Uterus (tissue), 2 donors: Measurements from ENCODE around the gene CENPX.

Experiments
- CTCF ChIP-seq, 4 experiments: fragments of 200-600 bp in 2 of 4; fragments of 450-650 bp in 2 of 4; sonication (generic) in 2 of 4; IDR thresholded peaks; one replicate each; pipeline ENCODE4 v1.5.1; 2016 to 2019; ENCODE audit warnings: antibody characterized with exemption in 4 of 4, mild to moderate bottlenecking in 2 of 4, moderate library complexity in 1 of 4
- POLR2A ChIP-seq, 2 donors: fragments of 450-650 bp; IDR thresholded peaks; one replicate each; pipeline ENCODE4 v1.6.1; 2016; ENCODE audit warnings: antibody characterized with exemption in 2 of 2, mild to moderate bottlenecking in 1 of 2, moderate library complexity in 1 of 2

GRCh38 chr17:82050152-82050760, 27.6 kb upstream of the CENPX start:
- no peak for TF ChIP-seq CTCF (IDR thresholded peaks at IDR 0.05)
- TF ChIP-seq POLR2A (IDR thresholded peaks at IDR 0.05) = no peak
